LNCaP clone FGC (cell line): ENCODE data around the gene PPP1CC.

Source experiments
- DNase-seq: peaks from one replicate; pipeline ENCODE4 v3.0.0-alpha.2; 2011; ENCODE audit warnings: low read depth
- H3K4me3 ChIP-seq: 2 replicates; pipeline ENCODE4 v1.5.1; 2011; ENCODE audit warnings: mild to moderate bottlenecking, low read depth, low read length, control low read depth
- TF ChIP-seq, protein P1 (sequence below): IDR thresholded peaks from 2 replicates; pipeline ENCODE4 v1.5.1; 2012; ENCODE audit warnings: mild to moderate bottlenecking; ENCODE audit not compliant: control insufficient read depth, insufficient read depth; ENCODE audit errors: extremely low read depth

The PPP1CC gene

DNA sequence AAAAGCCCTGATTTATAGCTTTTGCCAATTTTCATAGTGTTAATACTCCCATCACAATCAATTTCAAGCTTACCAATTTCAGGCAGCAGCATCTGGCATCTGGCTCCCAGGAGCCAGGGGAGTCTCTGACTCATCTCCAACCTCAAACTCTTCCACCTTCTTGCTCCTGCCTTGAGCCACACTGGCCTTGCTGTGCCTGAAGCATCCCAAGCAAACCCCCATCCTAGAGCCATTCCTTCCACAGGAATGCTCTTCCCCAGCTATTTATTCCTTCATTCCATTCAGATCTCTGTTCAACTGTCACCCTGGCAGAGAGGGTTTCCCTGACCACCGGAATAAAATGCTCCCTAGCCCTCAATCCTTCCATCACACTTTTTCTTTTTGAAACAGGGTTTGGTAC lies 13.9 kb upstream of the PPP1CC start:
- no peak for DNase-seq
- TF ChIP-seq, protein P1, sequence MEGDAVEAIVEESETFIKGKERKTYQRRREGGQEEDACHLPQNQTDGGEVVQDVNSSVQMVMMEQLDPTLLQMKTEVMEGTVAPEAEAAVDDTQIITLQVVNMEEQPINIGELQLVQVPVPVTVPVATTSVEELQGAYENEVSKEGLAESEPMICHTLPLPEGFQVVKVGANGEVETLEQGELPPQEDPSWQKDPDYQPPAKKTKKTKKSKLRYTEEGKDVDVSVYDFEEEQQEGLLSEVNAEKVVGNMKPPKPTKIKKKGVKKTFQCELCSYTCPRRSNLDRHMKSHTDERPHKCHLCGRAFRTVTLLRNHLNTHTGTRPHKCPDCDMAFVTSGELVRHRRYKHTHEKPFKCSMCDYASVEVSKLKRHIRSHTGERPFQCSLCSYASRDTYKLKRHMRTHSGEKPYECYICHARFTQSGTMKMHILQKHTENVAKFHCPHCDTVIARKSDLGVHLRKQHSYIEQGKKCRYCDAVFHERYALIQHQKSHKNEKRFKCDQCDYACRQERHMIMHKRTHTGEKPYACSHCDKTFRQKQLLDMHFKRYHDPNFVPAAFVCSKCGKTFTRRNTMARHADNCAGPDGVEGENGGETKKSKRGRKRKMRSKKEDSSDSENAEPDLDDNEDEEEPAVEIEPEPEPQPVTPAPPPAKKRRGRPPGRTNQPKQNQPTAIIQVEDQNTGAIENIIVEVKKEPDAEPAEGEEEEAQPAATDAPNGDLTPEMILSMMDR = no peak
- no peak overlapping the region for H3K4me3 ChIP-seq

DNA sequence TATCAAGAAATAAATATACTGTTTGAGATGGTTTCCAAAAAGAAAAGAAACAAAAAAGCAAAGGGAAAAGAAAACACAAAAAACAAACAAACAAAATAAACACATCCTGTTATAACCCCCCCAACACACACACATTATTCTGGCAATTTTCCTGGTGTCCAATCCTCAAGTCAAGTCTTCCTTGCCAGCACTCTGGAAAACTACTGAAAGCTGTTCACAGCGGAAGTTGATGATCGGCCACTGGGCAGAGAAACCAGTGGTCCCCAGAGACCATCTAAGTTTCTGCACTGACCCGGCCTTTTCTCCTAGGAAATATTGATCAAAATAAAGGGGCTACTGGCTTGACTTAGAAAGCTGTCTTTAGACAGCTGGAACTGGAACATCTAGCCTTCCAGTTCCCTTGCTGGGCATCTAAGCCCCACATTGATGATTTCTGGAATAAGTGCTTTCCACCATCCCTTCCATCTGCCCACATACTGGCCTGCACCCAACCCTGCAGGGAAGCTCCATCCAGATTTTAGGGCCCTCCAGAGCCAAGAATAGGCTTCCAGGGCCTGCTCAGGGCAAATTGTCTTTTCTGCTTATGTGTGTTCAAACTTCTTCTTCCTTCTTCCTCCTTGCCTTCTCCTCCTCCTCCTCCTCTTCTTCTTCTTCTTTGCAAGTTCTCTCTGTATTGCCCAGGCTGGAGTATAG lies 11.6 kb upstream of the PPP1CC start:
- no peak overlapping the region for H3K4me3 ChIP-seq
- TF ChIP-seq, protein P1 = no peak
- peak; percentile 19 for DNase-seq

DNA sequence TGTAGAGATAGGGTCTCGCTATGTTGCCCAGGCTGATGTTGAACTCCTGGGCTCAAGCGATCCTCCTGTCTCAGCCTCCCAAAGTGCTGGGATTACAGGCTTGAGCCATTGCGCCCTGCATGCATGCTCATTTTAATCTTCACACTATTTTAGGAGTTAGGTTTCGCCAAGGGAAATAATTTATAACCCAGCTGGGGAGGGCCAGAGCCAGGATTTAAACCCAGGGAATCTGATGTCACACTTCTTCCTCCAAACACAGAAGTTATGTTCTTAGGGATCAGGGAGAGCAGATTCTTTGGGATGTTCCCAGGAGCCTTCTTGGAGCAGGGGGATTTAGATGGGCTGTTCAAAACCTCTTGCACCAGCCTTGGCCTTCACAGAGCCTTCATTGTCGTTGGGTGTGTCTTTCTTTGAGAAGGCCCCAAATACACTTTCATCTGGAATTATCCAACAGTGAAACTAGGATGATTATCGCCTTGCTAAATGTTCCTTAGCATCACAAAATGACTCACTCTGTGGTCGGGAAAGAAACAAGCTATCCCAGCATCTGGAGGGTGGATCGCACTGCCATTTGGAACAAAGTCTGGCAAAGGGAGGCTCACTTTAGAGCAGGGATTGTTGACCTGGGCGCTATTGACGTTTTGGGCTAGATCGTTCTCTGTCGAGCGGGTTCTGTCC lies 8.2 kb upstream of the PPP1CC start:
- no peak for DNase-seq
- no peak overlapping the region for H3K4me3 ChIP-seq
- TF ChIP-seq, protein P1 = no peak

DNA sequence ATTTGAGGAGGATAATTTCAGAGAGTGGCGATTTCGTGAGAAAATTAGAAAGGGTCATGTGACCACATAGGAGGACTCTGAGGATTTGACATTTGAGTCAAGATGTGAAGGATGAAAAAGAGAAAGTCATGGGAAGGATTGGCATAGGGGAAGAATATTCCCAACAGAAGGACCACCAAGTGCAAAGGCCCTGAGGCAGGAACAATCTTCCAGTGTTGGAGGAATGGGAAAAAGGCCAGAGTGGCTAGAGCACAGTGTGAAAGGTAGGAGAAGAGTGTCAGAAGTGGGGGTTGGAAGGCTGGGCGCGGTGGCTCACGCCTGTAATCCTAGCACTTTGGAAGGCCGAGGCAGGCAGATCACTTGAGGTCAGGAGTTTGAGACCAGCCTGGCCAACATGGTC lies 3.9 kb upstream of the PPP1CC start:
- TF ChIP-seq, protein P1 = no peak
- no peak overlapping the region for H3K4me3 ChIP-seq
- no peak for DNase-seq

DNA sequence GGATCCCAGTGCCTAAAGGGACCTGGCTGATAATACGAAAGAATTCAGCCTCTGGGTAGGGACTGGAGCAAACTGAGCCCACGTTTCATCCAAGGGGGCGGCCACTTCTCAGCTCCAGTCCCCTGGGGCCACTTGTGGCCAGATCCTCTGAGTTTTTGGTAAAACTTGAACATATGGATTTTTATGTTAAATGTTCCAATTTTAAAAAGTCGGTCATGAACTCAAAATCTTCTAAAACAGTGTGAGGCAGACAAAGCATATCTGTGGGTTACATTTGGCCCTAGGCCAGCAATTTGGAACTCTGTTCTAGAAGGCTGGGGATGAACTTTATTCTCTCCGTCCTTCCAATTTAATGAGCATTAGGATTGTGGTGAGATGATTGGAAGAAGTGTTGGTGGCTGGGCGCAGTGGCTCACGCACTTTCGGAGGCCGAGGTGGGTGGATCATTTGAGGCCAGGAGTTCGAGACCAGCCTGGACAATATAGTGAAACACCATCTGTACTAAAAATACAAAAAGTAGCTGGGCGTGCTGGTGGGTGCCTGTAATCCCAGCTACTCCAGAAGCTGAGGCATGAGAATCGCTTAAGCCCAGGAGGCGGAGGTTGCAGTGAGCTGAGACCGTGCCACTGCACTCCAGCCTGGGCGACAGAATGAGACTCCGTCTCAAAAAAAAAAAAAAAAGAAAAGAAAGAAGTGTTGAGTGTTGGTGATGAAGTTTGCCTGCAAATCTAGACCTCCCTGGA lies 3.0 kb upstream of the PPP1CC start:
- TF ChIP-seq, protein P1 = no peak
- no peak overlapping the region for H3K4me3 ChIP-seq
- no peak for DNase-seq

DNA sequence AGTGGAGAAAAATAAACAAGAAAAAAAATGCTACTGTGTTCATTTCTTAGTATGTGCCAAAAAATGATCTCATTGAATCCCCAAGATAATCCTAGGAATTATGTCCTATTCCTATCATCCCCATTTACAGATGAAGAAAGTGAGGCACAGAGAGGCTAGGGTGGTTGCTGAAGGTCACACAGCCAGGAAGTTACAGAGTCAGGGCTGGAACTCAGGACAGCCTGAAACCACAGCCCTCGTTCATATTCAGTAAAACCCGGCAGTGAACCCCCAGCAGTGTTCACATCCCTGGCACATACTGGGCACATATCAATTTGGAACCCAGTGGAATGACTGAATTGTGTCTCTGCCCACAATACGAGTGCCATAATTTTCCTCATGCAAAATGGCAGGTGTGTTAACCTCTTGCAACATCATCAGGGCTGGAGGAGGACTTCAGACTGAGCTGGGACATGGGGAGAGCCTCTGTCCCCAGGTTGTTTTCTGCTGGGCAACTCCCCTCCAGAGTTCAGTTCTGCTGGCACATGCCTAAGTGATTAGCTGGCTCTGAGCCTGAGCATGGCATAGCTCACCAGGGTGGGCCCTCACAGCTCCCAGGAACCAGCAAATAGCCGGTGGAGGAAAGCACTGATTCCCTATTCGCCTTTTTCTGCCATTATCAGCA lies 2.0 kb upstream of the PPP1CC start:
- no peak overlapping the region for H3K4me3 ChIP-seq
- TF ChIP-seq, protein P1 = no peak
- DNase-seq = no peak
